ENCODE measurements around the gene REM1. TPM values are rescaled to one million over a fixed set of nuclear protein-coding genes. Genes with fewer than 3 reads are reported as not detected.

The REM1 gene, protein sequence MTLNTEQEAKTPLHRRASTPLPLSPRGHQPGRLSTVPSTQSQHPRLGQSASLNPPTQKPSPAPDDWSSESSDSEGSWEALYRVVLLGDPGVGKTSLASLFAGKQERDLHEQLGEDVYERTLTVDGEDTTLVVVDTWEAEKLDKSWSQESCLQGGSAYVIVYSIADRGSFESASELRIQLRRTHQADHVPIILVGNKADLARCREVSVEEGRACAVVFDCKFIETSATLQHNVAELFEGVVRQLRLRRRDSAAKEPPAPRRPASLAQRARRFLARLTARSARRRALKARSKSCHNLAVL
- 0.15 TPM in 1 of 2 replicates, not detected in the other for total RNA-seq (ENCODE audit: low replicate concordance)

DNA sequence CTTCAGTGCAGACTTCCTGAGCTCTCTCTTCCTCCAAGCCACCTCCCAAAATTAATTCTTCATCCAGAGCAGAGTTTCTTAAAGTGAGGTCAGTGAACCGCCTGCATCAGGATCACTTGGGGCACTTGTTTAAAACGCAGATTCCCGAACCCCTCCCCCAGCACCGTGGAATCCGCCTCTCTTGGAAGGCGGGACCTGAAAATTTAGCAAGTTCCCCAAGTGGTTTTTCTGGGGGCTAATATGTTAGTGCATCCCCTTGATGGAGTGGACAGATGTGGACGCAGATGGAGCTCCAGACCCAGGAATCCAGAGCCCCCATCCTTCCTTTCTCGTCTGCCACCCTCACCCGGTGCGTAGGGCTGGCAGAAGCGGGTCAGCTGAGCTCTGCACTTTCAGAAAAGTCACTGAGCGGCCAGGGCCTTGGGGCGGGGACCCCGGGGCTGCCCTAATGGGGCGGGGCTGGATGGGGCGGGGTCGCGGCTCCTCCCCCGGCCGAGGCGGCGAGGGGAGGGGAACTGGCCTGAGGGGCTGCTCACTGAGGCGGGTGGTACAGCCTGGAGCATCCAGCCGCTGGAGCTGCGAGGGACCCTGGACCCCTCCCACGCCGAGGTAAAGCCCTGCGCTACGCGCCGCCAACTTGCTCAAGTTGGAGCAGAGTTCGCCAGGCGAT is at the start of gene REM1, which contains the start of gene DEFB124:
Gene REM1, plus strand, starts transcription at position 531 of the 670 bp plus-strand sequence. CDS start 1,158 bp downstream, outside the sequence.
Gene DEFB124, minus strand, starts transcription at position 370 of the 670 bp plus-strand sequence. CDS start 2,114 bp downstream, outside the sequence.

GRCh38 chr20:31440012-31440659 is 35.0 kb upstream of the REM1 start, which contains the start of gene DEFB123:
Gene DEFB123 (plus strand): TSS chr20:31440632. CDS start chr20:31440699, 67 bp downstream.

GRCh38 chr20:31514154-31515071 is 39.3 kb downstream of the REM1 start, which contains the start of gene HM13:
Gene HM13 (plus strand): TSS chr20:31514442. CDS start chr20:31514552, 110 bp downstream.

Other genes with a start within 250 kb of the REM1 start
- not detected in 2 replicates for gene DEFB115, start 217.6 kb upstream of the REM1 start, total RNA-seq (ENCODE audit: low replicate concordance)
- gene DEFB116, start 166.7 kb upstream of the REM1 start, total RNA-seq (ENCODE audit: low replicate concordance), result not detected in 2 replicates
- gene DEFB118, start 106.7 kb upstream of the REM1 start, total RNA-seq (ENCODE audit: low replicate concordance), result not detected in 2 replicates
- gene DEFB119, start 84.7 kb upstream of the REM1 start, total RNA-seq (ENCODE audit: low replicate concordance), result not detected in 2 replicates
- gene DEFB121, start 69.1 kb upstream of the REM1 start, total RNA-seq (ENCODE audit: low replicate concordance), result not detected in 2 replicates
- gene DEFB123, start 34.7 kb upstream of the REM1 start, total RNA-seq (ENCODE audit: low replicate concordance), result not detected in 2 replicates
- not detected in 2 replicates for gene DEFB124, start 161 bp upstream of the REM1 start, total RNA-seq (ENCODE audit: low replicate concordance)
- 45.0 and 55.8 TPM in 2 replicates for gene HM13, start 39.2 kb downstream of the REM1 start, total RNA-seq (ENCODE audit: low replicate concordance)
- gene ID1, start 130.0 kb downstream of the REM1 start, total RNA-seq (ENCODE audit: low replicate concordance), result 6.4 and 565 TPM in 2 replicates
- gene COX4I2, start 162.6 kb downstream of the REM1 start, total RNA-seq (ENCODE audit: low replicate concordance), result 0.08 TPM in 1 of 2 replicates, not detected in the other
- gene BCL2L1, start 247.6 kb downstream of the REM1 start, total RNA-seq (ENCODE audit: low replicate concordance), result 36.9 and 59.4 TPM in 2 replicates

Data from smooth muscle cell of the coronary artery (primary cell).